NT2/D1 (cell line): ENCODE results near the gene CHST12.

ENCODE experiments used
- SUZ12 ChIP-seq: IDR thresholded peaks from 2 replicates; pipeline ENCODE4 v1.6.1; 2011; ENCODE audit not compliant: insufficient read length, insufficient read depth; ENCODE audit errors: extremely low read depth
- YY1 ChIP-seq: IDR thresholded peaks from 2 replicates; pipeline ENCODE4 v1.6.1; 2011; ENCODE audit not compliant: insufficient read length, insufficient read depth
- ZNF274 ChIP-seq: IDR thresholded peaks from 2 replicates; pipeline ENCODE4 v1.6.1; 2011; ENCODE audit warnings: mild to moderate bottlenecking, low read depth, low read length

GRCh38 chr7:2403014-2403717 lies at the start of gene CHST12:
- TF ChIP-seq ZNF274: no peak
- TF ChIP-seq YY1: no peak
- no peak for TF ChIP-seq SUZ12
